Peyer's patch (tissue), 4 donors: ENCODE data around the gene SPON1. TPM values are rescaled to one million over a fixed set of nuclear protein-coding genes. Genes with fewer than 3 reads are reported as not detected.
"Not testable (repeated sequence)": the region's sequence is repeated elsewhere in the genome, so short reads cannot be mapped to it uniquely, and the experiment has no call there.

Source experiments
- DNase-seq, 3 donors: peaks; one replicate each; pipeline ENCODE4 v3.0.0-alpha.2; 2017 to 2019
- H3K27ac ChIP-seq, 4 donors: fragments of 200-600 bp; sonication (generic); one replicate each; pipeline ENCODE4 v1.5.1; 2016 to 2019
- H3K27me3 ChIP-seq, 2 donors: fragments of 200-600 bp; sonication (generic); one replicate each; pipeline ENCODE4 v1.5.1; 2019
- H3K36me3 ChIP-seq, 3 donors: fragments of 200-600 bp; sonication (generic); one replicate each; pipeline ENCODE4 v1.5.1; 2016 to 2019
- H3K4me1 ChIP-seq, 4 donors: fragments of 200-600 bp; sonication (generic); one replicate each; pipeline ENCODE4 v1.5.1; 2016 to 2019
- H3K4me3 ChIP-seq, 4 donors: fragments of 200-600 bp; sonication (generic); 1 replicate in 3 of 4; 2 replicates in 1 of 4; pipeline ENCODE4 v1.5.1; 2016 to 2019; ENCODE audit warnings: mild to moderate bottlenecking in 1 of 4
- H3K9me3 ChIP-seq, 4 donors: fragments of 200-600 bp; sonication (generic); one replicate each; pipeline ENCODE4 v1.5.1; 2016 to 2019; ENCODE audit warnings: mild to moderate bottlenecking in 1 of 4
- CTCF ChIP-seq, 6 experiments: fragments of 450-650 bp in 4 of 6; fragments of 200-600 bp in 2 of 6; sonication (generic) in 1 of 6; IDR thresholded peaks; one replicate each; pipeline ENCODE4 v1.5.1; 2017 to 2019; ENCODE audit warnings: antibody characterized with exemption in 6 of 6, mild to moderate bottlenecking in 3 of 6, moderate library complexity in 1 of 6
- POLR2A ChIP-seq, 2 donors: fragments of 450-650 bp; IDR thresholded peaks; one replicate each; pipeline ENCODE4 v1.5.1; 2017; ENCODE audit warnings: antibody characterized with exemption in 2 of 2, mild to moderate bottlenecking in 2 of 2, moderate library complexity in 2 of 2
- total RNA-seq, 4 donors: library from RNA; depleted of rRNA; stranded (reverse); fragments of >200 nt; gene quantifications; one replicate each; pipeline ENCODE4 v1.1.0, GENCODE V29; 2016

Gene SPON1
- total RNA-seq, 4 donors from 2014 or later: 26.4 to 53.8 (median 48.3) TPM

- Histone ChIP-seq H3K9me3 (no peaks in the 10 kb centered on the region), H3K27me3 (no peaks in the 10 kb centered on the region), H3K4me3 (no peak overlapping the region), H3K36me3 (no peaks in the 10 kb centered on the region), H3K4me1 (peaks cover 0 to 15% (median 8%) of the 10 kb centered on the region in 4 donors), H3K27ac (peak overlapping the region; percentile 13 to 73 (median 42))
- DNase-seq: peak in 1 of 3 donors; percentile 51
- no peak for TF ChIP-seq POLR2A (IDR thresholded peaks at IDR 0.05)
- peak in 3 of 6 experiments; percentile 18 to 43 (median 37) for TF ChIP-seq CTCF (IDR thresholded peaks at IDR 0.05)
Observed at GRCh38 chr11:13923182-13923581, 39.3 kb upstream of the SPON1 start.

DNA sequence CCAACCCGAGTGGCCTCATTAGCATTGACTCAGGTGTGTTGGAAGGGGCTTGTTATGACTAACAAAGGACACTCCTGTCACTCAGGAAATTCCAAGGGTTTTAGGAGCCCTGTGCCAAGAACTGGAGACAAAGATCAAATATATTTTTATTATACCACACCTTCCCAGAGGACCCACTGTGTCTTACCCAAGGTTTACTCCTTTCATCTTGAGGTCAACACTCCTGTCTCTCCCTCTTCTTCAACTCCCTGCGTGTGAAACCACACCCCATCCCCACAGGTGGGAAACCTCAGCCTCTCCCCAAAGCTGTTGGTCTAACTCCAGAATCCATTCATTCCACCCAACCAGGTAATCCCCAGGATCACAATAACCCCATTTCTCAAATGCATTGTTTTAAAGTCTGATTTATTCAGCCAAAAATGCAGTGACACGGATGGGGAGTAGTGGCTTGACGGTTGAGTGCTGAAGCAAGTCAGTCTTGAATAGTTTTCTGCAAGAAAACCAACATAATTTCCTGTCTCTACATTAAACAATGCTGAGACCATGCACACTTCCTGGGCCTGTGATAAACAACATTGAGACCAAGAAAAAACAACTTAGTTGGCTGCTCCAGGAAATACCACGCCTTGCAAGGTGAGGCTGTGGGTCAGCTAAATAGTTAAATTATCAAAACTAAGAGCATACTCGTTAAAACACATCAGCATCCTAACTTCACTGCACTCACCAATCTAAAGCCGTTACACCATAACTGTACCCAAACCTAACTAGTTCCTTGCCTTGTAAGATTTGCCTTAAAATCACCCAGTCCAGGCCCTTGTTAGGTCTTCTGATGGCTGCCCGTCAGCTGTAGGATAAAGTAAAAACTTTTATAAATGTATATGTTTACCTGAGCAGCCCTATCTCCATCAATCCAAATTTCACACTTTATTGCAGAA lies 38.5 kb upstream of the SPON1 start:
- H3K4me3 ChIP-seq: no peak overlapping the region
- DNase-seq: peak in 1 of 3 donors; percentile 24
- no peaks in the 10 kb centered on the region for H3K27me3 ChIP-seq
- peaks cover 0 to 16% (median 8%) of the 10 kb centered on the region in 4 donors for H3K4me1 ChIP-seq
- no peaks in the 10 kb centered on the region for H3K36me3 ChIP-seq
- TF ChIP-seq POLR2A (IDR thresholded peaks at IDR 0.05) (no peak), CTCF (IDR thresholded peaks at IDR 0.05) (no peak)
- H3K27ac ChIP-seq: peak overlapping the region in 3 of 4 donors; percentile 13 to 73 (median 40)
- no peaks in the 10 kb centered on the region for H3K9me3 ChIP-seq

- DNase-seq: no peak
- Histone ChIP-seq H3K27me3 (no peaks in the 10 kb centered on the region), H3K27ac (peak overlapping the region in 2 of 4 donors; percentile 21 to 58), H3K36me3 (no peaks in the 10 kb centered on the region), H3K4me1 (peaks cover 0 to 23% (median 8%) of the 10 kb centered on the region in 4 donors), H3K4me3 (no peak overlapping the region), H3K9me3 (no peaks in the 10 kb centered on the region)
- no peak for TF ChIP-seq CTCF (IDR thresholded peaks at IDR 0.05)
Observed at GRCh38 chr11:13924801-13925327, 37.7 kb upstream of the SPON1 start.

DNA sequence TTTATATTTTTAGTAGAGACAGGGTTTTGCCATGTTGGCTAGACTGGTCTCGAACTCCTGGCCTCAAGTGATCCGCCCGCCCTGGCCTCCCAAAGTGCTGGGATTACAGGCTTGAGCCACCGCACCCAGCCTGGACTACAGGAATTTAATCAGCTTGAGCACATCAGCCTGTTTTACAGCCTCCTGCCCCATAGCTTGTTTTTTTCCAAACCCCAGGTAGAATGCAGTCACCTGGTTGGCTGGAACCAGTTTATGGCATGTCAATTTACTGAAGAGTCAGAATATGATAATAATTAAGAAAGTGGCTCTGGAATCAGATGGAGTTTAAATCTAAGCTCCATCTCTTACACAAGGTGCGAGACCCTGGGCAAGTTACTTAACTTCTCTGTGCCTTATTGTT lies 36.2 kb upstream of the SPON1 start:
- not testable (repeated sequence) for DNase-seq, H3K27me3 ChIP-seq, H3K9me3 ChIP-seq, H3K36me3 ChIP-seq, H3K4me3 ChIP-seq, H3K27ac ChIP-seq
- peaks cover 0 to 23% (median 8%) of the 10 kb centered on the region in 4 donors for H3K4me1 ChIP-seq

DNA sequence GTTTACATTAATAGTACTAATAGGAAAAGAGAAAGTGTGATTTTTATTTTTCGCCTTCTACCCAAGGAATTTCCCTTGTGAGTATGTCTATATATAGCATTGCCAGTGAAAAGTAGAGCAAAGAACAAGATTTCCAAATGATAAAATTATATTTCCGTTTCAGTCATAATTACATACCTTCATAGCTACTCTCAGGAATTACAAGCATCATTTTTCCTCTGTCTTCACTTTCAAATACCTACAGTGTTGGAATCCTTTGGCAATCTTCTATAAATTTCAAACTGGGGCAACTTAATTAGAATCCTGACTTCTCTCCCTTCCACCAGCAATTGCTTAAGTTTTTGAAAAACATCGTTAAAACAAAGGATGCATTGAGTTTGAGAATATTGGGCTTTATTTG lies 35.5 kb upstream of the SPON1 start:
- H3K4me3 ChIP-seq: no peak overlapping the region
- TF ChIP-seq POLR2A (IDR thresholded peaks at IDR 0.05) (no peak), CTCF (IDR thresholded peaks at IDR 0.05) (no peak)
- no peak for DNase-seq
- no peaks in the 10 kb centered on the region for H3K36me3 ChIP-seq
- H3K9me3 ChIP-seq: no peaks in the 10 kb centered on the region
- H3K4me1 ChIP-seq: peaks cover 0 to 23% (median 8%) of the 10 kb centered on the region in 4 donors
- H3K27me3 ChIP-seq: no peaks in the 10 kb centered on the region
- H3K27ac ChIP-seq: no peak overlapping the region

DNA sequence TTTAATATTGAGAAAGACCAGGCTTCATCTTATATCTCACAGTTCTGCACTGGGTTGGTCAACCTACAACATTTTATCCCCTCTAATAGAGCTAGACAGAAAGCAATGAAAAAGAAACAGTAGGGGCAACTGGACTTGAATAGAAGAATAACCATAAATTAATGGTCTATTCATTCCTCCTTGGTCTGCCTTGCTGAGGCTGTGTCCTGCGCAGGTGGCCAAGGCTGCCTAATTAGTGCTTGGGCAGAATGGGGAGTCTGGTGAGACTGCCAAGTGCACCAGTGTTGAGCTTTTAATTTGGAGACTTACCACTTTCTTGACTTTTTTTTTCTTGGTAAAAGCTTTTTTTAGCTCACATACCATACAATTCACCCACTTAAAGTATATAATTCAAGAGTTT lies 35.0 kb upstream of the SPON1 start:
- H3K27me3 ChIP-seq: no peaks in the 10 kb centered on the region
- no peak for DNase-seq
- no peaks in the 10 kb centered on the region for H3K9me3 ChIP-seq
- H3K36me3 ChIP-seq: no peaks in the 10 kb centered on the region
- no peak overlapping the region for H3K4me3 ChIP-seq
- no peak for TF ChIP-seq CTCF (IDR thresholded peaks at IDR 0.05)
- no peak for TF ChIP-seq POLR2A (IDR thresholded peaks at IDR 0.05)
- peaks cover 0 to 21% (median 8%) of the 10 kb centered on the region in 4 donors for H3K4me1 ChIP-seq
- no peak overlapping the region for H3K27ac ChIP-seq
